GM11168 (cell line): ENCODE measurements around the gene FKBP7.
"Not testable (repeated sequence)": the region's sequence is repeated elsewhere in the genome, so short reads cannot be mapped to it uniquely, and the experiment has no call there.

ENCODE experiments used
- in situ Hi-C: fragments of 300-500 bp; cut with MboI; formaldehyde crosslinking; loops from one replicate; pipeline ENCODE4 v1.12.0; 2022; ENCODE audit warnings: low sequenced_read_pairs; ENCODE audit not compliant: unreplicated experiment

Gene FKBP7

GRCh38 chr2:178496049-178496448 is 17.6 kb upstream of the FKBP7 start:
- in situ Hi-C loops = no loop called here

DNA sequence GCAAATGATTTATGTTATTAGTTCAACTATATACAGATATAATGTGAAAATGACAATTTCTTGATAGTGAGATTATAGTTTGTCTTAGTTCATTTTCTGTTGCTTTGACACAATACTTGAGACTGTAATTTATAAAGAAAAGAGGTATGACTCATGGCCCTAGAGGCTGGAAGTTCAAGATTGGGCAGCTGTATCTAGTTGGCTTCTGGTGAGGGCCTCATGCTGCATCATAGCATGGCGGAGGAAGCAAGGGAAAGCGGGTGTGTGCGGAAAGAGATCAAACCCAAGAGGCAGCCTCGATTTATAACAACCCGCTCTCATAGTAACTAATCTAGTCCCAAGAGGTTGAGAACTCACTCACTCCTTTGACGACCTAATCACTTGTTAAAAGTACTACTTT is 13.2 kb upstream of the FKBP7 start:
- in situ Hi-C loops = no loop called here

- in situ Hi-C loops = no loop called here
Observed at GRCh38 chr2:178485356-178485755, 7.0 kb upstream of the FKBP7 start.

- in situ Hi-C loops = no loop called here
Observed at GRCh38 chr2:178484245-178485041, 6.0 kb upstream of the FKBP7 start.

- in situ Hi-C loops = no loop called here
Observed at GRCh38 chr2:178482437-178482836, 4.0 kb upstream of the FKBP7 start.

DNA sequence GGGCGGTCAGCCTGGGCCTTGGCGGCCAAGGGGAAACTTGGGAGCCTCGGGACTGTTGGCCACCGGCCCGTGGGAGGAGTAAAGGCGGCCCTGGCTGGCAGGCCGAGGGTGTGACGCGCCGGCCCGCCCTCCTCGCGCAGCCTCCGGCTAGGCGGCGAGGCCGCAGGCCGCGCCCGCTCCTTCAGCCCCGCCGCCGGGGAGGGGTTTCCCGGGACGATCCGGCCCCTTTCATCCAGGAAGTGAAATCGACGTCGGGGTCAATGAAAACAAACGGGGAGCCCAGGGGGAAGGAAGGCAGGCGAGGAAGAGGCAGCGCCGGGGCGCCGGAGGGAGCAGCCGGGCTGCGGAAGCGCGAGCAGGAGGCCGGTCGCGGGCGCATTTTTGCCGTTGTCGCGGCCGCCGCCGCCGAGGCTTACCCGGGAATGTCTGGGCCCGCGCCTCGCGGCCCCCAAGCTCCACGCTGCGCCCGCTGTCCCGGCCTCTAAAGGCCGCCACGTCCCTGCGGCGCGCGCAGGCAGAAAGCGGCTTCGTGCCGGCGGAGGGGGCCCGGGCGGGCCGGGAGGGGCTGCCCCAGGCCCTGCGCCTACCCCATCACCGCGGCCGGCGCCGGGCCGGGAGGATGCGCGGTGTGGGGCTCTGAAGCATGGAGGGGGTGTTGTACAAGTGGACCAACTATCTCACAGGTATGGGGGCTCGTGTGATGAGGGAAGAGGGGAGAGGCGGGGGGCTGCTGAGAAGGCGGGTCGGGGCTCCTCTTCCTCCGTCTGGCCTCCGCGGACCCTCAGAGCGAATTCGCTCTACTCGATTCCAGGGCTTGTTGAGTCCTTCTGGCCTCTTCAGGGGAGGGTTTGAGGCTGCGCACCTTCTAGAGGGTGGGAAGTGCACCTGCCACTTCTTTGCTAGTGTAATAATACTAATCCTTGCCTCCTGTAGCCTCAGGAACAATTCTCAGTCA is 2.1 kb upstream of the FKBP7 start, which contains the start of gene PLEKHA3:
PLEKHA3 (plus strand) TSS at position 231 of the 955 bp plus-strand sequence; CDS start at position 644, 413 bp downstream.
- in situ Hi-C loops = no loop called here

- in situ Hi-C loops = no loop called here
Observed at GRCh38 chr2:178479758-178480226, 1.4 kb upstream of the FKBP7 start.

DNA sequence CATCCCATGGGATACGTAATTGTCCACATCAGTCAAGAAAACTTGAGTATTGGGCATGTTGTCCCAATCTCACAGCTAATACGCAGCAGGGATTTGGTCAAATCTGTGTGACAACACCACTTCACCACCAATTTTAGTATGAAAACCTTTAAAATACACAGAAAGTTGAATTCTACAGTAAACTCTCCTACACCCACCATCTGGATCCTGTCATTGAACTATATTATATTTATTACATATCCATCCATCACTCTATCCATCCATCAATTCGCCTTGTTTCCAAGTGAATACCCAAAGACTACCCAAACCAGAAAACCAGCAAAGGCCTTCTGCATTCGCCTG is 846 bp upstream of the FKBP7 start:
- in situ Hi-C loops = no loop called here

GRCh38 chr2:178478130-178478438 is 316 bp downstream of the FKBP7 start:
- in situ Hi-C loops = no loop called here

- in situ Hi-C loops = no loop called here
Observed at GRCh38 chr2:178477443-178478129, 814 bp downstream of the FKBP7 start.

DNA sequence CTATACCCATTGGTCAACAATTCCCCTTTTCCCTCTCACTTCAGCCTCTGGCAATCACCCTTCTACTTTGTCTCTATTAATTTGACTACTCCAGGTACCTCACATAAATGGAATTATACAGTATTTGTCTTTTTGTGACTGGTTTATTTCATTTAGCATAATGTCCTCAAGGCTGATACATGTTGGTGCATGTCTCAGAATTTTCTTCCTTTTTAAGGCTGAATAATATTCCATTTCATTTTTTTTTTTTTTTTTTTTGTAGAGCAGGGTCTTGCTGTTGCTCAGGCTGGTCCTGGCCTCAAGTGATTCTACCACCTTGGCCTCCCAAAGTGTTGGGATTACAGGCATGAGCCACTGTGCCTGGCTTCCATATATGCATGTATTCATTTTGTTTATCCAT is 1.9 kb downstream of the FKBP7 start:
- in situ Hi-C loops = no loop called here

DNA sequence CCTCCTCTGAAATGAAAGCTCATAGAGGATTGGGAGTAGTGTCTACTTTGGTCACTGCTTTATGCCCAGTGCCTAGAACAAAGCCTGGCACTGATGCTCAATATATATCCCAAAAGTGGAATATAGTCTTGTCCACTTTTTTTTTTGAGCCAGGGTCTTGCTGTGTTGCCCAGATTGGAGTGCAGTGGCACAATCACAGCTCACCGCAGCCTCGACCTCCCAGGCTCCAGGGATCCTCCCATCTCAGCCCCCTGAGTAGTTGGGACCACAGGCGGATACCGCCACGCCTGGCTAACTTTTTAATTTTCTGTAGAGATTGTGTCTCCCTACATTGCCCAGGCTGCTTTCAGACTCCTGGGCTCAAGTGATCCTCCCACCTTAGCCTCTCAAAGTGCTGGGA is 3.8 kb downstream of the FKBP7 start:
- in situ Hi-C loops = no loop called here

DNA sequence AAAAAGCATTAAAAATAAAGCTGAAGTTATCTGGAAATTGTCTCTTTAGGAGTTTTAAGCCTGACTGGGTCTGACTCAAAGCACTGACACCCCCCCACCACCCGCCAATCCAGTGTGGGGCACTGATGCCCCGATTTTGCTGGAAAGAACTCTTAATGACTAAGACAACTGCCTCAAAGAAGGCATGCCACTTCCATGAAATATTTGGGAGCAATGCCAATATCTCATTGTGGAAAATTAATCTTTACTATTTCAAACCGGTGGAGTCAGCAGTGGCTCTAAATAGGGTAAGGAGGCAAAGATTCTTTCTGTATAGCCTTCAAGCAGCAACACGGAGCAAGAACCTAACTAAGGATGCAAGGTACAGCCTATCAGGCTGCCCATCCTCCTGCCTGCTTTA is 4.5 kb downstream of the FKBP7 start:
- in situ Hi-C loops = no loop called here

GRCh38 chr2:178473373-178473772 is 5.0 kb downstream of the FKBP7 start:
- in situ Hi-C loops = no loop called here

DNA sequence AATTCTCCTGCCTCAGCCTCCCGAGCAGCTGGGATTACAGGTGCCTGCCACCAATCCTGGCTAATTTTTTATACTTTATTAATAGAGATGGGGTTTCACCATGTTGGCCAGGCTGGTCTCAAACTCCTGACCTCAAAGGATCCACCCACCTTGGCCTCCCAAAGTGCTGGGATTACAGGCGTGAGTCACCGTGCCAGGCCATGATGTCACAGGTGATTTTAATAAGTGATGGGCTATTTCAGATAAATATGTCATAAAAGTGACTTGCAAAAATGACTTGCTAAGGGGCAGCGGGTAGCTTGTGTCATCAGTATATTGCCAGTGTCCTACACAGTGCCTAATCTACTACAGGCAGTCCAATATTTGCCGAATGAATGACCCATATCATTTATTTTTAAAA is 7.1 kb downstream of the FKBP7 start:
- in situ Hi-C loops = not testable (repeated sequence)

- in situ Hi-C loops = no loop called here
Observed at GRCh38 chr2:178469219-178469849, 9.1 kb downstream of the FKBP7 start.

GRCh38 chr2:178457390-178457886 is 21.0 kb downstream of the FKBP7 start:
- in situ Hi-C loops = no loop called here

DNA sequence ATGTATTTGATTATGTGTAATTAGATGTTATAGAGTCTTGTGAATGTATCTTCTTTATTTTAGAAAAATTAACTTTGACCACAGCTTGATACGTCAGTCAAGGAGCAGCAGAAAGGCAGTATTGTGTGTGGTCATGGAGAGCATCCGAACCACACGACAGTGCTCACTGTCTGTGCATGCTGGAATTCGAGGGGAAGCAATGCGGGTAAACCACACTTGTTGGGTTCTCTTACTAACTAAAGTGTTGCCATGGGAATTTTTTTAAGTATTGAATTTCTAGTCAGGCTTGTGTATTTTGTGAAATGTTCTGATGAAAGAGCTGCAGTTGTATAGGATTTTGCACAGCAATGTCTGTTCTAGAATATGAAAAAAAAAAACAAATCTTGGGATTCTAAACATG is 22.5 kb downstream of the FKBP7 start:
- in situ Hi-C loops = no loop called here

DNA sequence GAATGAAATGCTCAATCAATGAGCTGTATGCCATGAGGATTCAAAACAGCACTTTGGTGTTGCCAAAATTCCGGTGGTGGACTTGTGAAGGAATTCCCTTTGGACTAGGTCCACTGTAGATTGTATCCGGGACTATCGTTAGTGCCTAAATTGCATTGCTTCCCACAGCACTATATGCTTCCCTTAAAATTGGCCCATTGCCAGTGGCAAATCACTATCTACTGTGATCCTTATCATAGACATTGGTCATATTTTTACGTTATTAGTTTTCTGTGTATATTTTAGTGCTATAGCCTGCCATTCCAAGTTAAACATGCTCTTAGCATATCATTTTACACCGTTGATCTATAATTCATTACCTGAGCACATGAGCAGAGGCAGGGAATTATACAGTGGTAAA is 25.5 kb downstream of the FKBP7 start:
- in situ Hi-C loops = no loop called here

- in situ Hi-C loops = no loop called here
Observed at GRCh38 chr2:178452334-178452733, 26.1 kb downstream of the FKBP7 start.
